ENCODE measurements around the gene MYO1D.
A peak's percentile ranks its signal among the peaks of the same experiment; 100 is the strongest.

Gene MYO1D

DNA sequence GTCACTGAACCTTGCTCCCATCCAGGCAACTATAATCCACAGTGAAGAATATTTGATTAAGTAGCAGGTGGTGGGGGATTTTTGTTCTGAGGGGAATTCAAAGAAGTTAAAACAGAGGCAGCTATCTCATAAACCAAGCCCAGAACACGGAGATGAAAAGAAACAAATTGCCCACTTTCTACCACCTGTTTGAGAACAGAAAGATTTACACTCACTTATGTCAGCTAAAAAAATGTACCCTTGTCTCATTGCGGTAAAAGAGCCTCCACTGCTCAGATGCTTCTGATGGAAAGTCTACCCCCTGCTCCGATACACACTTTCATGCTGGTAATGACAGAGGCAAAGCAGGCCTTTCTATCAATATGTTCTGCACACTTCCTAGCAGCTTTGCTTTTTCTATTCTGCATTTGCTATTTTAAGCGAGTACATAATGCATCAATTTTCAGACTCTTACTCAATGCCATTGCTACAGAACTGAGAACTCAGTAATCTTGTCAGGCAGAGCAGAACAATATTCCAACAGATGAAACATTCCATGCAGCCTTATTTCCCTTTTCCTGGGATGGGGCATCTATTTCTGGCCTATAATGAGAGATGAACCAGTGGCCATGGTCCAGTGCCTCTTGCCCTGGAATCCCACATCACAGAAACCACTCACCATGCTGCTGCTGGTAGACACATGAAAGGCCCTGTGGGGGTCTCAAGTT is 361.1 kb downstream of the MYO1D start:
- no peak for FAIRE-seq

DNA sequence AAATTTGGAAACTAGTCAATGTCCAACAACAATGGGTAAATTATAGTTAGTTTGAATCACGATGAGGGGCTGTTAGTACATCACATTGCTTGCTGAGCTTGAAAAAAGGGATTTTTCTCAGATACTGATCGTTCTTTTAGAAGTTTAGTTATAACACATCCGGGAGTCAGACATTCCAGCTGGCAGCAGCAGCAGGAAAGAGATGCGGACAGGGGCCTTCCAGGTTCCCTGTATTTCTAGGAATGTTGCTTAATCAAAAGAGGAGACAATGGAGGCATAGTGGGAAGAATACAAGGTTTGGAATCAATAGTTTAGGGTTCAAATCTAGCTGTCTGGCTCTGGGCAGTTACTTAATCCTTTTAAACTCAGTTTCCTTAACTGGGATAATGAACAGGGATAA is 362.3 kb downstream of the MYO1D start:
- no peak for DNase-seq (ENCODE audit: low spot score)
- no peak for FAIRE-seq

More for the DNA sequence above, 361.1 kb downstream of the MYO1D start:
- DNase-seq (ENCODE audit: low spot score), result no peak

DNA sequence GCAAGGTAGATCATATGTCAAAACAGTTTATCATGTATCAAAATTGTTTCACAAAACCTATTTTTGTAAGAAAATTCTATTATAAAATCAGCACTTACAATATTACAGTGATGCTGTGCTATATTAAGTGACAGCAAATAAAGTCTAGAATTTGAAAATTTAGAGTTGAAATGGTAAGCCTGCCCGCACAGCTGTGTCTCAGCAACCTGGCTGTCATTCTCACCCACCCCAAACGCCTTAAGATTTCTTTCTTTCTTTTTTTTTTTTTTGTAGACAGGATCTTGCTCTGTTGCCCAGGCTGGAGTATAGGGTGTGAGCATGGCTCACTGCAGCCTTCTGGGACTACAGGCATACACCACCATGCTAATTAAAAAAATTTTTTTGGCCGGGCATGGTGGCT is 363.3 kb downstream of the MYO1D start:
- no peak for DNase-seq (ENCODE audit: low spot score)
- FAIRE-seq, result no peak

DNA sequence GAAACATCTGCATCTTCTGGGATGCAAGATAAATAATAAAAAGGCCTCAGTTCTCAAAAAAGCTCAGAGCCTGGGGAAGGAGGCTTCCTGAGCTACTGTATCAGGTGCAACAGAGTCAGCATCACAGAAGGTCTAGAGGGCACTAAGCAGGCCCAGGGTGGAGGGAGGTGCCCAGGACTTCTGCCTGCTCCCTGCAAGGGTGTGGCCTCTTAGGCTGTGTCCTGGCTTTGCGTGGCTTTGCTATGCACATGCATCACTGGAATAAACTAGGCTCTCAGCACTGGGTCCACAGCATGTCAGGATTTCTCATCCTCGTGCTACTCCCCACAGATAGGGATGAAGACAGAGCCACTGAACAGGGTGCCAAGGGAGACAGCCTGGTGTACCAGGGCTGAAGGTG is 364.6 kb downstream of the MYO1D start:
- no peak for FAIRE-seq
- no peak for DNase-seq (ENCODE audit: low spot score)

DNA sequence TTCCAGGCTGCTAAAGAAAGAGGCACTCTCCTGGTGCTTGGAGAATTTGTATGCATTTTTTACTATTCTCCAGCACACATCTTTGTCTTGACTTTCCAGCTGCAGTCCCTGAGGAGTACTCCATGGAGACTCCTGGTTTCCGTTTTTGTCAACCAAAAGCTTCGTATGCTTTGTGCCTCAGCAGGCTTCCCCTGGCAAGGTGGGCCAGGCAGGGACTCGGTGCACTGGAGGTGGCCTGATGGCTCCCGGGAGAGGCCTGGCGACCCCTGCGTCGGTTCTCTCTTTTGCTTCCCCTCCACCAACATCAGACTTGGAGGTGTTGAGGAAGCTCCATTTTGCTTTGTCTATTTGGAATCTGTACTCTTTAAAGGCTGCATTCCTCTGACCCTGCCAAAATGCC is 366.5 kb downstream of the MYO1D start:
- FAIRE-seq, result no peak

DNA sequence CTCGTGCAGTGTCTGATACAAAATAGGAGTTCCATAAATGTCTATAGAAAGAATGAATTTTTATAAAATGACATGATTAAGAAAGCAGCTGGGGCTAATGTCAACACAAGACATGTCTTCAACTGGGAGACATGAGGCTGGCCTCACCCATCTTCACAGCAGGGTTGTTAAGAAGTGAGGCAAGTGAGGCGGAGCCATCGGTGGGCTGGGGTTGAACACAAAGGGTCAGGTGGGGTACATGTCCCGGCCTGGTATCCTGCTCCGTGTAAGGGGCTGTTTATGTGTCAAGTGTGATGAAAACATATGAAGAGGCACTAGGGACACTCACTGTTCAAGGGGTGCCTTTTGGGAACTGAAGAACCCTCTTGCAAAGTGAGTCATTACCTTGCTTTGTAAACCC is 368.0 kb downstream of the MYO1D start:
- FAIRE-seq, result no peak
- no peak for DNase-seq (ENCODE audit: low spot score)

More for the DNA sequence above, 366.5 kb downstream of the MYO1D start:
- no peak for DNase-seq (ENCODE audit: low spot score)

DNA sequence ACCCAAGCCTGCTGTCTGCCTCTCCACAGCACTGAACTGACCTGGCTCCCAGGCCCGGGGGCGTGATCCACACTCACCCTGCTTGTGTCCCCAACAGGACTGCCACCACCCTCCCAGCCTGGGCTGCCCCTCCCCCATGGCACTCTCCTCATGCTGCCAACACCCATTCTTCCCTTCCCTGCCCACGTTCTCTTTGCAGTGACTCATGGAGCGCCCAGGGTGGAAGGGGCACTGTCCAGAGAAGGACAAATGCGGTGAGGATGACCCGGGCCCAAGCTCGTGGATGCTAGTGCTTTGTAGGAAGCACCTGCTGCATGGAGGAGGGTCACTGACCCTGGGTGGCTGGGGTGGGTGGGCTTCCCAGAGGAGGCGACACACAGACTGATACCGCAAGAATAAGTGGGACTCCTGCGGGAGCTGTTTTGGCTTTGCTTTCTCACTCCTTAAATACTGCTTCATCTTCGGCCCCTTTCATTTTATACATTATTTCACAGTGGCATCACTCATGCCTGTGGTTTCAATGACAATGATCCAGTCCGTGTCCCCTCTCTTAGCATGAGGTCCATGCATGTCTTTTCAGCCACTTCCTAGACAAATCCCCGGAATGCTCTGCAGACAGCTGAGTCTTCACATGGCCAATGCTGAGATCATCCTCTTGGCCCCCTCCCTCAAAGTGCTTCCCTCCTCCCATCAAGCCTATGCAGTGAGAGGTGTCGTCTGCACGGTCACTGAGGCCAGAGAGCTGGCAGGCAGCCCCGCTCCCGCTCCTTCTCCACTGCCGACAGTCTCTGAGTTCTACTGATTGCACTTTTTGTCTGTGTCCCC is 372.5 kb downstream of the MYO1D start:
- peak; percentile 93 for FAIRE-seq

DNA sequence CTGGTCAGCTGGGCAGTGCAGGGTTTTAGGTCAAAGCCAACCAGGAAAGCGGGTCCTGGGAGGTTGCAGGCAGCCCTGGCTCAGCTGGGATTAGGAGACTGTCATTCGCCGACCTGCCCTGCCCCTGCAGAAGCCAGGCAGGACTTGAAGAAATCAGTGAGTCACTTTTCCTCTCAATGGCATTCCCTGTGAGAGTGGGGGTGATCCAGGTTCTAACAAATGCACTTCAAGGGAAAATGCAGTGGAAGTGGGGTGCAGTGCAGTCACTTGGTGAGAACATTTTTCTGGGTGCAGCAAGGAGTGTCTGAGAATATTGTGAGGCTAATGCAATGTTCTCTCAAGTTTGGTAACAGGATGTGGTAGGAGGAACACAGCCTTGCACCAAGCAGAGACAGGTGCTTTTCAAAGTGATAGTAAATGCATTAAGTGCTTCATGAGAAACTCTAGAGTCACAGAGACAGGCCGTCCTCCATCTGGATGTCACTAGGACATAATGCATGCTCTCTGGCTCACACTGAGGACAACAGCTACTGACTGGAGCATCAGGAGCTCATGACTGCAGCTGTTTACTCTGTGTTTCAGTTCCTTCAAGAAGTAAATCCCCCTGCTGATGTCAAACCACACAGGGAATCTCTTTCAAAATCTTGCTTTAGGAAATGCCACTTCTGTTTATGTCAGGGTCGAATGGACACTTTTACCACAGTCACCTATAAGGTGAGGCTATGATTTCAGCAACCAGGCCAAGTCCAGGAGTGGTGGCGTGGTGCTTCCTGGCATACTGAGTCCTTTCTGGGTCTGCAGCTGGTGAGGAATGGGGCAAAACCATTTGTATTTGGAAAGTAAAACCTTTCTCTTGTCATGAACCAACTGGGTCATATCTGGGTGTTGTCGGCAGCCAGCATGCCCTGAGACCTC is 373.4 kb downstream of the MYO1D start:
- FAIRE-seq (no peak), DNase-seq (ENCODE audit: low spot score) (no peak)

More for the DNA sequence above, 372.5 kb downstream of the MYO1D start:
- peak; percentile 53 for DNase-seq (ENCODE audit: low spot score)

DNA sequence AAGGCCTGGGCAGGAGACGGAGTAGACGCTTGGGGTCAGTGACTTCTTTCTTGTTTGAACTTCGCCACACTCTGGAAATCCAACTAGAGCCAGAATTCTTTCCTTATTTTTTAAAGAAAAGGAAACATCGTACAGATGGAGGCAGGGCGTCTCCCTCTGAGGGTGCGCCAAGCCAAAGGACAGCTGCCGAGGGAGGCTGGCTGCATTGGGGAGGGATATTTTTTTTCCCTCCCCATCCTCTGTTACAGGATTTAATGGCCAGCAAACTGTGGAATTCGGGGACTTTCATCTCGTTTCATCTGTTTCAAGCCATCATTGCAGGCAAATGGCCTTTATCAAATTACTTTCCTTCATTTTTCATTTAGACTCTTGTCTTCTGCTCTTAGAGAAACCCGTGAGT is 374.2 kb downstream of the MYO1D start:
- DNase-seq (ENCODE audit: low spot score) (no peak), FAIRE-seq (no peak)

DNA sequence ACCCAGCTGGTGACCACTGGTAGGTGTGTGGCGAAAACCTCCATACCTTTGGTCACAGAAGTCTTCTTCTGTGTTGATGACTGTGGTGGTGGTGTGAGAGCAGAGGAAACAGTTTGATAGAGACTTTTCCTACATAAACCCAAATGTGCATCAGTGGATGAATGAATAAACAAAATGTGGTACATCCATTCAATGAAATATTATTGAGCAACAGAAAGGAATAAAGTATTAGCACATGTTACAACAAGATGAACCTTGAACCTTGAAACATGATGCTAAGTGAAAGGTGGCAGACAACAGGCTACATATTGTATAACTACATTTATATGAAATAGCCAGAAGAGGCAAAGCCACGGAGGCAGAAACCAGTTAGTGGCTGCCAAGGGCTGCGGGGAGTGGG is 374.9 kb downstream of the MYO1D start:
- no peak for DNase-seq (ENCODE audit: low spot score)
- no peak for FAIRE-seq

DNA sequence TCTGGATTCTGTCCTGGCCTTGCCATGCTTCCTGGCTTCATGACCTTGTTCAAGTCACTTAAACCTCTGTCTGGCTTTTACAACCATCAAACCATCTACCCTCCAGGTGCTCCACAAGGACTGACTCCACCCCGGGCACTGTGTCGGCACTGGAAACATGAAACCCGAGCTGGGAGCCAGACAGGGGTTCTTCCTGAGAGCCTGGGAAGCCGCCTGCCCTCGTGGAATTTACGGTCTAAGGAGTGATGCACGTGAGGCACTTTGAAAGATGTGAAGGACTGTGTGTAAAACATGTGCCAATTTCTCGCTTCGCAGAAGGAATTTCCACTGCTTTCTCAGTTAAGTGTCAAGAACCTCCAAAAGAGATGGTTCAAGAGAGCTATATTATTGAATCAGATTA is 378.5 kb downstream of the MYO1D start:
- DNase-seq (ENCODE audit: low spot score) (no peak), FAIRE-seq (no peak)

DNA sequence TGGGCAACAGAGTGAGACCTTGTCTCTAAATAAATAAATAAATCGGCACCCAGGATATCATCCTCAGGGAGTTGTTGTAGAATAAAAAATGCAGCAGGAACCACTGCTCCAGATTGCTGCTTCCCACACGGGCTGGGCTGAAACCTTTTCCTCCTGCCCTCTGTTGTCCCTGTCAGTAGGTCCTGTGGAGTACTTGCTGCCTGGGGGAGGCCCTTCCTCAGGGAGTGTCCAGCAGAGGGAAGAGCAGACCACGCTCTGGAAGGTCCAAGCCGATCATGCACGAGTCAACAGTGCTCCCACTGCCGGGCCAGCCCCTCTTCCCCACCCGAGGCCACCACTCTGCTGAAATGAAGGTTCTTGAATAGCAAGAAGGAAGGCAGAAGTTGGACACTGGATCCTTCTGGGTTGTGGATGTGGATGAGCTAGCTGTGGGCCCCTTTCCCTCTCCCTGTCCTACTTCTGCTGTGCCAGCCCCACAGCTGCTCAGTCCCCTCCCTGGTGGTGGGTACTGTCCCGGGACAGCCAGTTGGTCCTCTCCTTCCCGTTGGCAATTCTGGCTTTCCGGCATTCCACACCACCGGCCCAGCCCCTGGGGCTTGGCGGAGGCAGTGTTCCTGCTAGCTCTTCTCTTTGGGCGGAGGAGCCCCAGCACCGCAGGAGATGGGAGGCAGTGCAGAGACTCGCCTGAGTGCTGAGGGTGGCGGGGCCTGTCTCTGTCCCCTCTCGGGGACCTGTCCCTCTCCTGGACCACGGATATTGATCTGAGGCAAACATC is 379.3 kb downstream of the MYO1D start:
- FAIRE-seq (peak; percentile 44), DNase-seq (ENCODE audit: low spot score) (no peak)

DNA sequence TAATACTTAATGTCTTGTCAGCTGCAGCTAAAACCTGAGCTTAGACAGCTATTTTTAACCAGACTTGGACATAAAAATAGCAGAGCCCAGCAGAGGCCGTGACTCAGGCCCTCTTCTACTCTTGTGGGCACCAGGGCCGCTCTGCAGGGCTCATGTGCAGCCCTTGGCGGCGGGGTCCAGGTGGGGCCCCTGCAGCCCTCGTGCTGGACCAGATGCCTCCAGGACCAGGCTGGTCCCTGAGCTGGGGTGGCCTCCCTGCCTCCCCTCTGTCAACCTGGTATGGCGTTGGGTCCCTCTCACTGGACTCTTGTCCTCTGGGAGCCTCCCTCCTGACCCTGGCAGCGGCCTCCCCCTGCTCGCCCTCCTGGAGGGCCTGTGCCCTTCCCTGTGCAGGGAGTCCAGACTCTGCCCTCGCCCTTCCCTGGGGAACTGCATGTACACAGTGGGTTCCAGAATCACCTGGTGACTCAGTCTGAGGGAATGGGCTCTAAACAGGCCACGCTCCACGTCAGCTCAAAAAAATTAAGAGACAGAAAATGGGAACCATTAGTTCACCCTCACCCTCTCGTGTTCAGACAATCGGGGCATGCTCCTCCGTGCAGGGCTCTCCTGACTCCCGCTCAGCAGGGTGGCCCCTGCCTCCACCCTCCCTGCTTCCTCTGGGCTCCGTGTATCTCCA is 380.4 kb downstream of the MYO1D start:
- FAIRE-seq (peak; percentile 92), DNase-seq (ENCODE audit: low spot score) (peak; percentile 85)

DNA sequence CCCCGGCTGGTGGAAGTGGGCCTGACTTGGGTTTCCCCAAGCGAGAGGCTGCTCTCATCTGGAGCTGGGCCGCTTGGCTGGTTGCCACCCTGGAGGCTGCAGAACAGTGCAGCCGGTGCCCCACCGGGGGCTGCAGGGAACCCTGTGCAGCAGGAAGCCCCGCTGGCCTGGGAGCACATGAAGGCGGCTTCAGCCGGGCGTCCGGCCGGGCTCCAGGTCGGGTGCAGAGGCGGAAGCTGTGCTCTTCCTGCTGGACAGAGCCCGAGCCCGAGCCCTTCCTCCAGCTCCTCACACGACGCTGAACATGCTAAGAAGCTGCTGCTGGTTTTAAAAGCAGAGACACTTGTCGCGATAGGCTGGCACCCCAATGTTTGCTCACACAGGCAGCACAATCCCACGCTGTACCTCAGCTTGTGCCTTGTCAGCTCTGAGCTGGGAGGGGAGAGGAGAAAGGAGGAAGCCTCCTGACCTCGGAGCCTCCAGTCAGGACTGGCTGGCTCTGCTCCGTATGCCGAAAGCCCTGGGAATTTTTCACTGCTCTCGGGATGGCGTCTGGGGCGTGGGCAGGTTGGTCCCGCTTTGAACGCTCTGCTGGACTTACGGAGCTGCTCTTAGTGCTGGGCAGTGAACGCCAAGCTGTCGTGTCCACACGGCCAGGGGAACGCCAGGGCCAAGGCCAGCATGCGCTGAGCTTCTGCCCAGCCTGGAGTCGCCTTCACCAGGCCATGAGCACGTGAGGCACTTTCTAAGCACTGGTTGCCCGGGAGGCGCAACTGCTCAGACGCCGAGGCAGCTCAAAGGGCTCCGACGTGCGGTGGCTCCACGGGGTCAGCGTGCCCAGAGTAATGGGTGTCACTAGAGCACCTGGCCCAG is 381.3 kb downstream of the MYO1D start:
- FAIRE-seq, result no peak
- no peak for DNase-seq (ENCODE audit: low spot score)

DNA sequence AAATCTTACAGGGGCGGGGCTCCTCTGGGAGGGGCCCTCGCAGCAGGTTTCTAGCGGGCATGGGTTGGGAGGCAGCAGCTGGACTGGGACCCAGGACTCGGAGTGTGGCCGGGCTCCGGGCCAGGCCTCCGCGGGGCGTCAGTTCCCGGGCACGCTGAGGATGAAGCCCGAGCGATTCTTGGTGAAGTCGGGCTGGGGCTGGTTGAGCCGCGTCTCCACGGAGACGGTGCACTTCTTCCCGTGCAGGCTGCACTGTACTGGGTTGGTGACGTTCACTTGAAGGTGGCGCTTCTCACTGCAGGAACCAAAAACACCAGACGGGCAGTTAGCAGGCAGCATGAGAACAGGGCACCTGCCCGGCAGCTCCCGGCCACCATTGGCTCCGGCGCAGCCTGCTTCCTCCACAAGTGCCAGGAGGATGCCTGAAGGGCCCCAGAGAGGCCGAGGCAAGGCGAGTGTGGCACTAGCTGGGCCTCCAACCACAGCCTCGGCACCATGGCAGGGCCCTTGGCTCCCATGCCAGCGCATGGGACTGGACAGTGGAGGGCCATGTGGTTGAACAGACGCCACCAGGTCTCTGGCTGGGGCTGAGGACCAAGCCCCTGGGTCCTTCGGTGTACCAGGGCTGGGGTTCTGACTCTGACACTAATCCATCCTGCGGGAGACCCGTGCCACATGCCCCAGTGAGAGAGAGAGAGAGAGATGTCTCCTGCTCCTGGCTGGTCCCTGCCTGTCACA is 382.1 kb downstream of the MYO1D start:
- DNase-seq (ENCODE audit: low spot score) (no peak), FAIRE-seq (no peak)

DNA sequence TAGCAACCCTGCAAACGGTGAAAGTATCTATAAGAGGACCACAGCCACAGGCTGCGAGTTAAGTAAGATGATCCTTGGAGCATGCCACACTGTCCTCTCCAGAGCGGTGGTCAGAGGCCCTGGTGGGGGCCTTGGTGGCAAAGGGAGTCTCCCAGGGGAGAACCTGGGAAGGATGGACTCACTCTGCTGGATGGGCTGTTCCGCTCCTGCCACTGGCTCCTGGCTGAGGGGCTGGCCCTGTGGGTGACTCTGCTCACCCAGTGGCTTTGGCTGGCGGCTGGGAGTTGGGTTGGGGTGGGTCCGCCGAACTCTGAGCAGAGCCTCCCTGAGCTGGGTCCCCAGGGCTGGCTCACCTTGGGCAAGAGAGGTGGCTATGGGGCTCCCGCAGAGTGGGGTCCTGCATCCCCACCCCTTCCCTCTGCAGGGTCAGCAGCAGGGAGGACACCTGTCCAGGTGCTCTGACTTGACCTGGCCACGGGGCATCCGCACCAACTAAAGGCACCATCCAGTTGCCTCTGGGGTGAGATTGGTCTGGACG is 382.9 kb downstream of the MYO1D start:
- FAIRE-seq, result no peak

DNA sequence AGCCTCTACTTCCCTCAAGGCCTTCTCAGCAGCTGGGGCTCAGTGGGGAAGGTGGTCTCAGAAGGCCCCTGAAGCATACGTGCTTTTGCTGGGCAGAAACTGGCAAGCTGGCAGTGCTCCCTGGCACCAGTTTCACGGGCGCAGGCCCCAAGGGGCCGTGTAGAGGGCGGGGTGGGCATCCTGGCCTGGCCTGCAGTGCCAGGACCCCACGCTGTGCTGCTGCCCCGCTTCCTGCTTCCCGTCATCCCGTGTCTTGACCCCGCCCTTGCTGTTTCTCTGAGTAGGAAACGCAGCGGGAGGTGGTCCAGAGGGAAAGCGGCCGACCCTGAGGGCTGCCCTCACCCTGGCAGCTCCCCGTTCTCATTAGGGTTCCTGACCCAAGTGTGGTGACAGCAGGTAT is 383.4 kb downstream of the MYO1D start:
- no peak for FAIRE-seq
- DNase-seq (ENCODE audit: low spot score), result no peak

More for the DNA sequence above, 382.9 kb downstream of the MYO1D start:
- no peak for DNase-seq (ENCODE audit: low spot score)

DNA sequence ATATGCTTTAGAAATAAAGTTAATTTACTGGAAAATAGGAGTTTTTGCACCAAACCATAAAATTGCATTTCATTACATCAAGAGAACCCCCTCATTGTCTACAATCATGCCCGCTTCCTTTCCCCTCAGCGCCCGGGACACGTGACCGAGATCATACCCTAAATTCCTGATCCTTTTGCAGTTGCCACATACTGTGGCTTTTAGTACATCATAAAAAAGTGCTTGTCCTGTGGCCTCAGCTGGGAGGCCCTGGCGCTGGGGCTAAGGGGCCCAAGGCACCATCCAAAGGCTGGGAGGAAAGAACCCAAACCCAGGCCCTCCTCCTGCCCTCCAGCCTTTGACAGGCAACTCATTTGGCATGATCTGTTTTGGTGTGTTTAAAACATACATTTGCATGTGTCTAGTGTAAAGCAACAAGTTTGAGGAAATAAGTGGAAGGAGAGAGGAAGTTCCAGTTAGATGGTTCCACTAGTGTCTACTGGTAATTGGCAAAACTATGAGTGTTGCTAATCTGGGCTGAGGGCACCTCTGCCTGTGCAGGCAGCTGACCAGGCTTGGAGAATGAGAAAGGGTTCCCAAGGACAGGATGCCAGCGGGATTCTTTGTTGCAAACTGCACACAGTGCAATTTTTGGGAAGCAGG is 384.2 kb downstream of the MYO1D start:
- FAIRE-seq, result no peak
- no peak for DNase-seq (ENCODE audit: low spot score)

Measured in urothelium cell line (cell line).